ENCODE measurements around the gene CTDSP2.
"Not testable (repeated sequence)": the region's sequence is repeated elsewhere in the genome, so short reads cannot be mapped to it uniquely, and the experiment has no call there.

CTDSP2 gene

DNA sequence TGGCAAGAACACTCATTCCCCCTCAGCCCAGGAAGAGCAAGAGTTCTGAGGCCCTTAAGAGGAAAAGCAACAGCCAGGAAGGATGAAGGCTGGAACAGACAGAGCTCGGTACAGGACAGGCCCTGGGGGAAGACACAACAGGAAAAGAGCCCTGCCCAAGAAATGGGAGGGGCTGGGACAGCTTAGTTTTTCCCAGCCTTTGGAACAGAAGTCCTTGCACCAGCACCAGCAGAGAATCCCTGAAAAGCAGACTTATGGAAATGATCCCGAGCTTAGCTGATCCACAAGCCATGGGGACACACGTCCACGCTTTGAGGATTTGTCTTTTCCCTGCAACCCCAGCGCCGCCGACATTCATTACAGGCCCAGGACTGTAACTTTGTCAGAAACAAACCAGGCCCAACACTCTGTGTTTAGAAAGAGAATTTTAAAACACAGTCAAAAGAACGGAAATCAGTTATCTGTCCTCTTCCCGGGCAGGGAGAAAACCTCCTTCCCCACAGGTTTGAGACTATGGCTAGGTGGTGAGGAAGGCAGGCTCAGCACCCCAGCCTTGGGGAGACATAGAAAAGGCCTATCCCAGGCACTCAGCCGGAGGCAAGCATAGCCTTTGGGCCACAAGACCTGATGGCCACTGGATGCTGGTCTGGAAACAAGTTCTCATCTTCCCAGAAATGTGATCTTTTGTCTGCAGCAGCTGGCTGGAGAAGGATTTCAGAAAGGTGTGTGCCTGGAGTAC is 24.0 kb downstream of the CTDSP2 start:
- in situ Hi-C loops (cut with HindIII; ENCODE audit: low pct_unique_long_range_greater_than_20kb, low sequenced_read_pairs), result no loop called here
- DNase-seq (ENCODE audit: low read depth in 1 of 2, low spot score in 1 of 2), result no peak
- TF ChIP-seq JUND (IDR thresholded peaks at IDR 0.05; ENCODE audit: low read depth), result no peak

GRCh38 chr12:57821474-57822214 is 24.9 kb downstream of the CTDSP2 start:
- TF ChIP-seq JUND (IDR thresholded peaks at IDR 0.05; ENCODE audit: low read depth), result no peak
- no peak for DNase-seq (ENCODE audit: low read depth in 1 of 2, low spot score in 1 of 2)
- in situ Hi-C loops (cut with HindIII; ENCODE audit: low pct_unique_long_range_greater_than_20kb, low sequenced_read_pairs), result no loop called here

GRCh38 chr12:57821015-57821414 is 25.5 kb downstream of the CTDSP2 start:
- in situ Hi-C loops (cut with HindIII; ENCODE audit: low pct_unique_long_range_greater_than_20kb, low sequenced_read_pairs); DNase-seq (ENCODE audit: low read depth in 1 of 2, low spot score in 1 of 2): not testable (repeated sequence)

DNA sequence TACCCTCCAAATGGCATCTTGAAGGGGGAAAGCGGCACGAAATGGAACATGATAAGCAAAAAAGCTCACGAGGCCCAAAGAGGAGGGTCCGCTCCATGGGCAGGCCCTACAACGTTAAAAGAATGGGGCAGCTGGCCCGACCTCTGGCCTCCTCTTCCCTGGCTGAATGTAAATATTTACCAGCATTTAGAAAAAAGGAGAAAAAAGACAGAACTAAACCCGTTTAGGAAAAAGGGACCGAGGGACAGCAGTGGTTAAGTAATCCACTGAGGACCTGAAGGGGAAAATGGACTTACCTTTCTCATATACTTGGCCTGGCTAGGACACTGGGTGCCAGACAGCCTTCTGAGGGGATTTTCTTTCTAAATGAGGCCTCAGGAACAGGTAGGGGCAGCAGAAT is 26.4 kb downstream of the CTDSP2 start:
- DNase-seq (ENCODE audit: low read depth in 1 of 2, low spot score in 1 of 2); in situ Hi-C loops (cut with HindIII; ENCODE audit: low pct_unique_long_range_greater_than_20kb, low sequenced_read_pairs): not testable (repeated sequence)

DNA sequence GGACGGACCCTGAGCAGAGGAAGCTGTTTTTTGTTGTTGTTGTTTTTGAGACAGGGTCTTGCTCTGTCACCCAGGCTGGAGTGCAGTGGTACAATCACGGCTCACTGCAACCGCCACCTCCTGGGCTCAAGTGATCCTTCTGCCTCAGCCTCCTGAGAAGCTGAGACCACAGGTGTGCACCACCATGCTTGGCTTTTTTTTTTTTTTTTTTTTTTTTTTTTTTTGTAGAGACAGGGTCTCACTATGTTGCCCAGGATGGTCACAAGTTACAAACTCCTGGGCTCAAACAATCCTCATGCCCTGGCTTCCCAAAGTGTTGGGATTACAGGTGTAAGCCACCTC is 28.6 kb downstream of the CTDSP2 start:
- DNase-seq (ENCODE audit: low read depth in 1 of 2, low spot score in 1 of 2); in situ Hi-C loops (cut with HindIII; ENCODE audit: low pct_unique_long_range_greater_than_20kb, low sequenced_read_pairs): not testable (repeated sequence)

DNA sequence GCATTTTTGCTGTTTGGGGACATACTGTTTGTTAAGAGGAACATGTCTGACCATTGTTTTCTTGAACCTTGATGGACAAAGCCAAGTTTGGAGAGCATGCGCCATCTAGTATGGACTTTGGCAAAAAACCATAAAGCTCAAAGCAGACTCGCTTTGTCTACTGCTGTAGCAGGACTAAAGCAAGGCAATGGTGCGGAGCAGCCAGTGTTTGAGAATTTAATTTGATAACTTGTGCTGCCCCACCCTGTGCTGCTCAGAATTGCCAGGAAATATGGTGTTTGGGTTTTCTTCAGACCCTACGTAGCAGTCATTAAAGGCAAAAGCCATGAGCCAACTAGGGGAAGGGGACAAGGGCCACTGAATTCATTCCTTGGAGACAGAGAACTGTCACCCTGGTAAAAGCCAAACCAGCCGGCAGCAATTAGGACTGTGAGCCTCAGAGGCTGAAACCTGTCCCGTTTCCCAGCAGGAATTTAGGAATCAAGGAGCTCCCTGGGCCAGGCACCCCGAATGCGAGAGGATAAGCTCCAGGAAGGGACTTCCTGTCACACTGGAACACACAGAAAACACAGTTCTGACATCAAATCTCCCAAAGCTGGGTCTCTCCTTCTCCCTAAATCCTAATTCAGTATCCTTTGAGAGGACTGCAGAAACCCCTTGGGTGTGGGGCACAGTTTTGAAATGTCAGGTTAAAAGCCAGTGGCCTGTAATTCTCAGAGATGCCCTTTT is 29.1 kb downstream of the CTDSP2 start:
- no peak for DNase-seq (ENCODE audit: low read depth in 1 of 2, low spot score in 1 of 2)
- in situ Hi-C loops (cut with HindIII; ENCODE audit: low pct_unique_long_range_greater_than_20kb, low sequenced_read_pairs), result no loop called here
- TF ChIP-seq JUND (IDR thresholded peaks at IDR 0.05; ENCODE audit: low read depth), result no peak

GRCh38 chr12:57816855-57817151 is 29.7 kb downstream of the CTDSP2 start:
- no peak for TF ChIP-seq JUND (IDR thresholded peaks at IDR 0.05; ENCODE audit: low read depth)
- in situ Hi-C loops (cut with HindIII; ENCODE audit: low pct_unique_long_range_greater_than_20kb, low sequenced_read_pairs), result no loop called here

DNA sequence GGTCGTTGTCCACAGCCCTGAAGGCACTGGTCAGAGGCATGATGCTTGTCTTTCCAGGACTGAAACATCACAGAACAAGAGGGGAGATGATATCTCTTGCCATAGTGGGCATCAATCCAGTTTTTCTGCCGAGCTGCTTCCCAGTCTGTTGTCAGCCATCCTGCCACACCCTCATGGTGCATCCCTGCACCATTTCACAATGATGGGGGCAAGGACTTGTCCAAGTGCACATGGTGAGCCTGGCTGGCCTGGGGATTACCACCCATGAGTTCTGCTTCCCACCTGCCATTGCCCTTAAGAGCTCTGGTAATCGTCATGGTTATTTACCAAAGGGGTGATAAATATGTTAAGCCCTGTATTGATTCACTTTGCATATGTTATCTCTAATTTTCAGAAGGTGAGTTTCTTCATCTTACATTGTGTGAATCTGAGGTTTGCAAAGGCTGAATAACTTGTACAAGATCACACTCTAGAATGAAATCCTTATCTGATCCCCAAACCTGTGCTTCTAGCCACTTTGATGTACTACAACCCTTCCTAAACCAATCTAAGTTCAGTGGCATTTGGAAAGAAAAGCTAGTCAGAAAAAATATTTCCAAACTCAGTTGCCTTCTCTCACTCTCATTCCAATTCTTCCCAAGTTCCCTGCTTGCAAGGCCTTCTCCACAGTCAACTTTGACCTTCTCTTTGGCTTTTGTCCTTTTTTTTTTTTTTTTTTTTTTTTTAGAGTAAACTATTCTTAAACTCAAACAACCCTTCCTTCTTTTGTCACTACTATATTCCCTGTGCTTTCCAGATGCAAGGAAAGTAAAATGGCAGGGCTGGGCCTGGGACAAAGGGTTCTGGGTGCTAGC is 30.3 kb downstream of the CTDSP2 start:
- TF ChIP-seq JUND (IDR thresholded peaks at IDR 0.05; ENCODE audit: low read depth), result no peak
- DNase-seq (ENCODE audit: low read depth in 1 of 2, low spot score in 1 of 2), result peak in 1 of 2 experiments; percentile 41
- in situ Hi-C loops (cut with HindIII; ENCODE audit: low pct_unique_long_range_greater_than_20kb, low sequenced_read_pairs), result no loop called here

More at GRCh38 chr12:57816855-57817151, 29.7 kb downstream of the CTDSP2 start:
- no peak for DNase-seq (ENCODE audit: low read depth in 1 of 2, low spot score in 1 of 2)

DNA sequence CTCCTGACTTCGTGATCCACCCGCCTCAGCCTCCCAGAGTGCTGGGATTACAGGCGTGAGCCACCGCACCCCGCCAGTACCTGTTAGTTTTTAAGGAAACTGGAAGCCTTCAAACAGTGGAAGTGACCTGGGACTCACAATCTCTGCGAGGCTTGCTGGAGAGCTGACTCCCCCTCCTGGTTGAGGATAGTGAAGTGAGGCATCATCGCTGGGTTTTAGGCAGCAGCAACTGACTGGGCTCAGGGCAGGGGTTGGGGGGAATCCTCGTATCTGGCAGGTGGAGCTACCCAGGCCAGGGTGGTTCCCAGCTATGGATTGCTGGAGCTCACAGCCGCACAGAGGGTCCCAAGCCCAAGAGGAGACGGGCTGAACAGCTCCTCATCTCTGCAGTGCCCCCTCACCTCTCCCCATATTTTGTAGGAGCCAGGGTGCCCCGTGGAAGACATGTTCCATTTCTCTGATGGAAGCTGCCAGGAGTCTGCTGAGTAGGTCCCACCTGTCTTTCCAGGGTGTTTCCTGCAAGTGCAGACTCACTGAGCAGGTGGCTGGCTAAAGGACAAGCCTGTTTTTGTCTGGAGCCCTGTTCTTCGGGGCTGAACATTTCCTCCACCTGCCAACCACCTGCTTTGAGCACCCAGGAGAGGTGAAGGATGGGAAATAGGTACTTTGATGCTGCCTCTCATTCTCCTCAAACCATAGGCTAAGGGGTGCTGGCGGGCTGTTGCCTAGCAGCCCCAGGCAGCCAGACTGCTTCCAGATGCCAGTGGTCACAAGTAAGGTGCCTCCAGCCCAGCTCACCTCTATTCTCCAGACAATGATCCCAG is 31.1 kb downstream of the CTDSP2 start:
- DNase-seq (ENCODE audit: low read depth in 1 of 2, low spot score in 1 of 2), result peak in 1 of 2 experiments; percentile 45
- in situ Hi-C loops (cut with HindIII; ENCODE audit: low pct_unique_long_range_greater_than_20kb, low sequenced_read_pairs), result no loop called here
- TF ChIP-seq JUND (IDR thresholded peaks at IDR 0.05; ENCODE audit: low read depth), result no peak

GRCh38 chr12:57813971-57814772 is 32.4 kb downstream of the CTDSP2 start:
- no peak for TF ChIP-seq JUND (IDR thresholded peaks at IDR 0.05; ENCODE audit: low read depth)
- in situ Hi-C loops (cut with HindIII; ENCODE audit: low pct_unique_long_range_greater_than_20kb, low sequenced_read_pairs), result no loop called here
- DNase-seq (ENCODE audit: low read depth in 1 of 2, low spot score in 1 of 2), result no peak

Measured in T47D (cell line).